Posterior vena cava (tissue), 2 donors: ENCODE data around the gene GBP3. TPM values are rescaled to one million over a fixed set of nuclear protein-coding genes. Genes with fewer than 3 reads are reported as not detected.
"Not testable (repeated sequence)": the region's sequence is repeated elsewhere in the genome, so short reads cannot be mapped to it uniquely, and the experiment has no call there.

Source experiments
- DNase-seq: peaks from one replicate; pipeline ENCODE4 v3.0.0-alpha.2; 2020; ENCODE audit warnings: low spot score
- intact Hi-C, 2 donors: fragments of 100-400 bp; cut with DNase I; formaldehyde crosslinking; loops; one replicate each; pipeline versions ENCODE4 v1.14.1 to v1.14.2; 2022 to 2023
- total RNA-seq, 2 donors: library from RNA; stranded (reverse); fragmentation: NEBNext Ultra II Directional; extraction: Animal tissue kit (Norgen Biotek cat#: 25700); gene quantifications; one replicate each; pipeline ENCODE4 v1.2.1, GENCODE V29; 2021
- donor health status: DM: yes; HTN: yes; CAD: no.
- donor health status: DM: yes; HTN: yes; CAD: no.

The GBP3 gene
- total RNA-seq, 2 donors from 2014 or later, result 15.3 to 28.4 TPM

- intact Hi-C loops, result no loop called here
- no peak for DNase-seq
These were observed 38.7 kb downstream of the GBP3 start for GRCh38 chr1:88983791-88984559.

DNA sequence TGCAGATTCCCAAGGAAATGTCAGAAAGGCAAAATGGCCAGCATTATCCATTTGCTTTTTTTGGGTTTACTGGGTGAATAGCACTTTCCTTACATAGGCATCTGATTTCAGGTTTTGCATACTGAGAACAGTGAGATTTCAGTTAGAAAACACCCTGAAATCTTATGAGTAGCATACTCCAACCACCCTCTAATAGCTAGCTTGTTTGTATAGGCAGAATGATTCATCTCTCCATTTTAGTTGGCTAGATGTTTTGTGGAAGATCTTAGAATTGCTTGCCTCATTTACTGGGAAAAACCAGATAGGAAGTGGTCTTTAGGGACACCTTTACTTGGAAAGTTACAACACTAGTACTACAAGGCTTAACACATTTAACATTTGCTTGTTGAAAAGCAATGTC, 40.6 kb downstream of the GBP3 start:
- intact Hi-C loops, result no loop called here
- DNase-seq, result no peak

DNA sequence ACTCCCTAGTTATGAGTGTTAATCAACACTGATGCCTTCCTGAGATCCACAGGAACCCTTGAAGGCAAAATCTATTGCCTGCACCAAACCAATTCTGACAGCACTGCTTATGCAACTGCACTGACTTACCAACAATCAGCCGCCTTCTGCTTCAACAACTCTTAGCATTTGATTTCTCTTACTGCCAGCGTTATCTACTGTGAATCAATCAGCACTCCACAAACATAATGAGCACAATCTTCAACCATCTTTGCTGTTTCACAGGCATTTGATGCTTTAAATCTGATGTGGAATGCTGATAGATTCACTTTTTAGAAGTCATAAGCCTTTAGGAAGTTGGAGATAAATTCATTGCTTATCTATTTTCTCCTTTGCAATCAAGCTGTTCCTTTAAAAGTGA, 41.2 kb downstream of the GBP3 start:
- DNase-seq, intact Hi-C loops: not testable (repeated sequence)

DNA sequence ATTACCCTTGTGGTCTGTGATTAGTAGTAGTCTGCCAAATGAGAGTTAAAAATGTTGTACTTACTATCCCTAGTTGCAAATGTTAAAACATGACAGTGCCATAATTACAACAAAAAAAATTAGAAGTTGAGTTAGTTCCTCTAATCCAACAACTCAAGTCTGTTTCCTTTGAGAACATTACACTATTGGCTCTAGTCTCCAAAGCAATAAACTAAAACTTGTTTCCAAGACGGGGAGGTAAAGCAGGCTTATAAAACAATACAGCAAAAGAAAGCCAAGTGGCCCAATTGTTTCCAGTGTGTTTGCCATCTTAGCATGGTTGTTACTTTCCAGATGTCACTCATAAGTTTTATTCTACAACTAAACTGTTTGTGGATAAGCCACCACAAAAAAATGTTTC, 41.8 kb downstream of the GBP3 start:
- no peak for DNase-seq
- intact Hi-C loops, result no loop called here

DNA sequence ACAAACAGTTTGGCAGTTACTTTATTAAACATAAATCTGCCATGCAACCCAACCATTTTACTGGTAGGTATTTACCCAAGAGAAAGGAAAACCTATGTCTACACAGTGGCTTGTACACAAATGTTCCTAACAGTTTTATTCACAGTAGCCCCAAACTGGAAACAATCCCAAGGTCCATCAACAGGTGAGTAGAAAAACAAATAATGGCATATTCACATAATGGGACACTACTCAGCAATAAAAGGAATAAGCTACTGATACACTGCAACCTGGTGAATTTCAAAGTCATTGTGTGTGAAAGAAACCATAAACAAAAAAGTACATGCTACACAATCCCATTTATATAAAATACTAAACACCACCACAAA, 42.9 kb downstream of the GBP3 start:
- intact Hi-C loops, result no loop called here
- no peak for DNase-seq

DNA sequence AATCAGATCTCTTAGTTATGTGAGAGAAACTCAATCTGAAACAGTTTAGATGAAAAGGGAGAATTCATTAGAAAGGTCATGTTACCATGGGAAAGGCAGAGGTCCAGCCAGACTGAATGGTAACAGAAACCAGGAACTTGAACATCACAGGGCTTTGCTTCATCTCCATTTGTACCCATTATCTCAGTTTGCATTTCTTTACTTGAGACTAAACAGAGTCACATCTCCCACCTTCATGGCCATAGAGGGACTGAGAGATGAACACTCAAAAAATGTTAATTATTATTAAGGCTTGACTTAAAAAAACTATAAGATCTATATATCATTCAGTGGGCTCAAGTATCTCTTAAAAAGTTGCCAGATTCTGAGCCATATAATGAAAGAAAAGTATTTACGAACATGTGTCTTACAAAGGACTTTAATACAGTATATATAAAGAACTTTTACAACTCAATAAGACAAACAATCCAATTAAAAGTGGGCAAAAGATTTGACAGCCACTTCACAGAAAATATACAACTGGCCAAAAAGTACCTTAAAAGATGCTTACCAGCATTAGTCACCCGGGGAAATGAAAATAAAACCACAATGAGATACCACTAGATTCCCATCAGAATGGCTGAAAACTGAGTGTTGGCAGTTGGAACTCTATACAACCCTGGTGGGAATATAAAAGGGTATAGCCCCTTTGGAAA, 43.5 kb downstream of the GBP3 start:
- intact Hi-C loops, result no loop called here
- no peak for DNase-seq

GRCh38 chr1:88976235-88976634, 46.4 kb downstream of the GBP3 start:
- no peak for DNase-seq
- intact Hi-C loops, result no loop called here

DNA sequence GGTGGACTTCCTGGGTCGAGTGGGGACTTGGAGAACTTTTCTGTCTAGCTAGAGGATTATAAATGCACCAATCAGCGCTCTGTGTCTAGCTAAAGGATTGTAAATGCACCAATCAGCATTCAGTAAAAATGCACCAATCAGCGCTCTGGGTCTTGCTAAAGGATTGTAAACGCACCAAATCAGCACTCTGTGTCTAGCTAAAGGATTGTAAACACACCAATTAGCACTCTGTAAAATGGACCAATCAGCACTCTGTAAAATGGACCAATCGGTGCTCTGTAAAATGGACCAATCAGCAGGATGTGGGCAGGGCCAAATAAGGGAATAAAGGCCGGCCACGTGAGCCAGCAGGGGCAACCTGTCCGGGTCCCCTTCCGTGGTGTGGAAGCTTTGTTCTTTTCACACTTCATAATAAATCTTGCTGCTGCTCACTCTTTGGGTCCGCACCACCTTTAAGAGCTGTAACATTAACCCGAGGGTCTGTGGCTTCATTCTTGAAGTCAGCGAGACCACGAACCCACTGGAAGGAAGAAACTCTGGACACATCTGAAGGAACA, 48.0 kb downstream of the GBP3 start:
- not testable (repeated sequence) for DNase-seq

DNA sequence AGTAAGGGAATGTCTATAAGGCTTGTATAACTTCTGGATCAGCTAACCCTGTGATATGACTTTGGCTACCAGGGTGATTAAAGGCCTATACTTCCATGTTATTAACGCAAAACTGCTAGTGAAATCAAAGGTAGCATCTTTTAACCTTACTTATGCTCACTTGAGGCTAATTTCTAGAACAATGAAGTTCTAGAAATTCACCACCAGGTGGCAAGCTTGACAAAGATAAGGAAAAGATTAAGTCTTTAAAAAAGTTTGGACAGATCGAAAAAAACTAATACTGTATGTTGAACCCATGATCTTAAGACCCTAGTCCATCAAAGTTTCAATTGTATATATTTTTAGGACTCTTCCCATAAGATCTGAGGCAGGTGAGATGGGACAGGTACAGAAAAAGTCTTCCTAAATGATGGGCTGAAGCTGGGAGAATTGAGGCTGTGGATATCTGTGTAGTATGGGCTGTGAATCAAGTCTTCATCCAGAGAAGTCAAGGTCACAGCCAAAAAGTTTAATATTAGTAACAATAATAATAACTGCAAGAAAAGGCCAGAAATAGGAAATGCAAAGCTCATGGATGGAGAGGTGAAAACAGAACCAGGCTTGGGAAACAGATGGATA, 49.0 kb downstream of the GBP3 start:
- intact Hi-C loops, result no loop called here
- no peak for DNase-seq

More for the DNA sequence above, 48.0 kb downstream of the GBP3 start:
- intact Hi-C loops, result not testable (repeated sequence)

DNA sequence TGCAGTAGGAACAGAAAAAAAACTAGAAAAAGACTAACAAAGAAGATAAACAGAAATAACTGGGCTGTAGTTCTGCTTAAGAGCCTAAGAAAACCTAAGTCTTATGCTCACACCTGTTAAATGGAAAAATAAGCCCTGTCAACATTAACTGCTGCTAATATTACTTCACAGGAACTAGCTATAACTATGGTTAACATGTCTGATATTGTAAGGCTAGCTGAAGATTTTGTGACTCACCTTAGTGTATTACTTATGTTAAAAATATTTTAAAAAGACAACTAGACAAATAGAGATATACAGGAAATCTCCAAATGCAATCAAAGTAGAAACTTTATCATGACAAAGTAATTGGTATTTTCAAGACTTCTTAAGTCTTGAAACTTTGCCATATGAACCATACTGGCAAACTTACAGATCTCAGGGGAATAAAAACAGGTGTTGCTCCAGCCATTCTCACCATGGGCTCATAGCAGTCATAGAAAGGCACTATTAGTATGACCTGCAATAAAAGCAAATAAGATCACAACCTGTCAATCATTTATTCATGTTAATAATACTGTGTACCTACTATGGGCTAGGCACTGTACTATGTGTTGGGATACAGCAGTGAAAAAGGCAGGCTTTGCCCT, 60.9 kb downstream of the GBP3 start:
- intact Hi-C loops, result no loop called here
- no peak for DNase-seq

DNA sequence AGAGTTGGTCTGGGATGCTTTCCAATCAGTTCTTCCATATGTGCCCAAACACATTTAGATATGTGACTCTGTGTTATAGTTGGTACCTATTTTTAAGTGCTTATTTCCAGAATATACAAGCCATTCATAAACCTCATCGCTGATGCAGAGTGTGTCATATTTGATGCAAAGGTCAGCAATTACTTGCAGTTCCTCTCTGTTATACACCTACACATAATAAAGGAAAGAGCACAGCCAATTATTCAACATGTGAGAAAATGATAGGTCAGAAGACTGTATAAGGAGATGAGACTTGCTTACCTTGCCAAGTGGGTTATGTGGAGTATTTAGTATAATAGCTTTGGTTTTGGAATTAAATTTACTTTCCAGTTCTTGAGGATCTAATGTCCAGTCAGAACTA, 61.6 kb downstream of the GBP3 start:
- DNase-seq, result no peak
- intact Hi-C loops, result no loop called here

Other genes with a start within 250 kb of the GBP3 start
- 10 to 100 TPM; 16.8 to 17.9 TPM for gene GTF2B, start 131.3 kb downstream of the GBP3 start, total RNA-seq
- gene KYAT3, start 30.2 kb downstream of the GBP3 start, total RNA-seq, result 10 to 100 TPM; 20.4 to 21.2 TPM
- gene RBMXL1, start 30.2 kb downstream of the GBP3 start, total RNA-seq, result 10 to 100 TPM; 15.6 to 16.1 TPM
- 10 to 100 TPM; 26.8 to 36.0 TPM for gene GBP1, start 42.3 kb upstream of the GBP3 start, total RNA-seq
- 10 to 100 TPM; 58.3 to 71.9 TPM for gene GBP2, start 103.2 kb upstream of the GBP3 start, total RNA-seq
- not detected for gene GBP7, start 153.1 kb upstream of the GBP3 start, total RNA-seq
- gene GBP4, start 176.1 kb upstream of the GBP3 start, total RNA-seq, result 1 to 10 TPM; 5.5 to 9.5 TPM
- 1 to 10 TPM; 1.6 to 3.9 TPM for gene GBP5, start 250.0 kb upstream of the GBP3 start, total RNA-seq